ENCODE data around the gene OPRM1.

- TF ChIP-seq POLR2A (IDR thresholded peaks at IDR 0.05; ENCODE audit: borderline replicate concordance, extremely low read depth, insufficient read depth, insufficient read length): no peak
- no peak for TF ChIP-seq EGR1 (IDR thresholded peaks at IDR 0.05; ENCODE audit: low read depth)
- TF ChIP-seq POLR2AphosphoS5 (IDR thresholded peaks at IDR 0.05; ENCODE audit: low read depth, low read length): no peak
- TF ChIP-seq ZNF274 (IDR thresholded peaks at IDR 0.05; ENCODE audit: low read depth, low read length): no peak
- no peak for TF ChIP-seq CTCF (IDR thresholded peaks at IDR 0.05 in 2 of 3, conservative IDR thresholded peaks at IDR 0.05 in 1 of 3; ENCODE audit: borderline replicate concordance in 1 of 3, insufficient read depth in 1 of 3, low read depth in 2 of 3, low read length in 2 of 3)
- no peak for TF ChIP-seq EZH2 (IDR thresholded peaks at IDR 0.05)
- no peak for TF ChIP-seq EZH2phosphoT487 (IDR thresholded peaks at IDR 0.05; ENCODE audit: borderline replicate concordance)
- TF ChIP-seq RAD21 (IDR thresholded peaks at IDR 0.05; ENCODE audit: low read depth): no peak
- no peak for TF ChIP-seq FOSL1 (IDR thresholded peaks at IDR 0.05; ENCODE audit: low read depth)
These were observed 189.0 kb downstream of the OPRM1 start for GRCh38 chr6:154227862-154228520.
